Skeletal muscle satellite cell (primary cell): ENCODE data around the gene IGFBP1.
A peak's percentile ranks its signal among the peaks of the same experiment; 100 is the strongest.

ENCODE experiments used
- H3K27me3 ChIP-seq: 2 replicates; pipeline ENCODE4 v1.7.0; 2013; ENCODE audit warnings: low read length; ENCODE audit not compliant: control insufficient read depth, insufficient read depth
- H3K36me3 ChIP-seq: 2 replicates; pipeline ENCODE4 v1.7.0; 2013; ENCODE audit warnings: mild to moderate bottlenecking, control low read depth, low read length; ENCODE audit not compliant: insufficient read depth
- H3K4me1 ChIP-seq: 2 replicates; pipeline ENCODE4 v1.7.0; 2013; ENCODE audit warnings: low read length; ENCODE audit not compliant: control insufficient read depth, insufficient read depth
- H3K4me2 ChIP-seq: 2 replicates; pipeline ENCODE4 v1.7.0; 2013; ENCODE audit warnings: mild to moderate bottlenecking, low read length
- H3K4me3 ChIP-seq: 2 replicates; pipeline ENCODE4 v1.7.0; 2013; ENCODE audit warnings: low read length
- H3K9ac ChIP-seq: 2 replicates; pipeline ENCODE4 v1.7.0; 2013; ENCODE audit warnings: mild to moderate bottlenecking, low read depth, low read length, moderate library complexity
- H3K9me3 ChIP-seq: replicated peaks from 2 replicates; pipeline ENCODE4 v1.7.0; 2013; ENCODE audit warnings: mild to moderate bottlenecking, control low read depth, low read length

IGFBP1 gene

GRCh38 chr7:45914911-45915310, 26.6 kb downstream of the IGFBP1 start:
- no peaks in the 10 kb centered on the region for H3K27me3 ChIP-seq
- no peak overlapping the region for H3K4me3 ChIP-seq
- no peaks in the 10 kb centered on the region for H3K9me3 ChIP-seq
- peaks cover 10% of the 10 kb centered on the region for H3K4me1 ChIP-seq
- peaks cover 43% of the 10 kb centered on the region for H3K36me3 ChIP-seq
- no peak overlapping the region for H3K9ac ChIP-seq
- H3K4me2 ChIP-seq: no peak overlapping the region

- peaks cover 10% of the 10 kb centered on the region for H3K4me1 ChIP-seq
- H3K4me3 ChIP-seq: no peak overlapping the region
- peaks cover 43% of the 10 kb centered on the region for H3K36me3 ChIP-seq
- no peak overlapping the region for H3K4me2 ChIP-seq
- H3K27me3 ChIP-seq: no peaks in the 10 kb centered on the region
- H3K9me3 ChIP-seq: no peaks in the 10 kb centered on the region
- no peak overlapping the region for H3K9ac ChIP-seq
Measured at GRCh38 chr7:45915606-45916005, 27.3 kb downstream of the IGFBP1 start.

- Histone ChIP-seq H3K9me3 (no peaks in the 10 kb centered on the region), H3K4me2 (no peak overlapping the region), H3K4me3 (no peak overlapping the region), H3K9ac (no peak overlapping the region), H3K4me1 (peaks cover 18% of the 10 kb centered on the region), H3K36me3 (peaks cover 43% of the 10 kb centered on the region), H3K27me3 (no peaks in the 10 kb centered on the region)
Measured at GRCh38 chr7:45917064-45917463, 28.8 kb downstream of the IGFBP1 start.

GRCh38 chr7:45917658-45918057, 29.4 kb downstream of the IGFBP1 start:
- H3K9me3 ChIP-seq: no peaks in the 10 kb centered on the region
- peak overlapping the region; percentile 75 for H3K4me3 ChIP-seq
- no peaks in the 10 kb centered on the region for H3K27me3 ChIP-seq

GRCh38 chr7:45918556-45918955, 30.3 kb downstream of the IGFBP1 start:
- no peaks in the 10 kb centered on the region for H3K27me3 ChIP-seq
- H3K9me3 ChIP-seq: no peaks in the 10 kb centered on the region
- H3K4me2 ChIP-seq: peak overlapping the region; percentile 90
- H3K4me1 ChIP-seq: peaks cover 30% of the 10 kb centered on the region
- H3K9ac ChIP-seq: peak overlapping the region; percentile 79
- H3K36me3 ChIP-seq: peaks cover 30% of the 10 kb centered on the region
- peak overlapping the region; percentile 75 for H3K4me3 ChIP-seq

More at GRCh38 chr7:45917658-45918057, 29.4 kb downstream of the IGFBP1 start:
- Histone ChIP-seq H3K4me2 (peak overlapping the region; percentile 90), H3K9ac (peak overlapping the region; percentile 79), H3K36me3 (peaks cover 39% of the 10 kb centered on the region), H3K4me1 (peaks cover 22% of the 10 kb centered on the region)

- peak overlapping the region; percentile 79 for H3K9ac ChIP-seq
- peaks cover 28% of the 10 kb centered on the region for H3K36me3 ChIP-seq
- H3K4me1 ChIP-seq: peaks cover 38% of the 10 kb centered on the region
- no peaks in the 10 kb centered on the region for H3K9me3 ChIP-seq
- H3K4me2 ChIP-seq: peak overlapping the region; percentile 90
- H3K4me3 ChIP-seq: peak overlapping the region; percentile 75
- no peaks in the 10 kb centered on the region for H3K27me3 ChIP-seq
Measured at GRCh38 chr7:45919231-45919784, 31.0 kb downstream of the IGFBP1 start.

GRCh38 chr7:45919993-45920459, 31.7 kb downstream of the IGFBP1 start:
- Histone ChIP-seq H3K27me3 (no peaks in the 10 kb centered on the region), H3K4me1 (peaks cover 45% of the 10 kb centered on the region), H3K4me2 (peak overlapping the region; percentile 90), H3K36me3 (peaks cover 23% of the 10 kb centered on the region), H3K4me3 (peak overlapping the region; percentile 75), H3K9me3 (no peaks in the 10 kb centered on the region), H3K9ac (peak overlapping the region; percentile 79)

- Histone ChIP-seq H3K27me3 (no peaks in the 10 kb centered on the region), H3K4me1 (peaks cover 45% of the 10 kb centered on the region), H3K9me3 (no peaks in the 10 kb centered on the region), H3K4me2 (peak within 1 kb of the TSS; percentile 90), H3K36me3 (peaks cover 17% of the 10 kb centered on the region), H3K9ac (peak within 1 kb of the TSS; percentile 79), H3K4me3 (peak within 1 kb of the TSS; percentile 75)
Measured at GRCh38 chr7:45920502-45921380, 32.5 kb downstream of the IGFBP1 start, which contains the start of gene IGFBP3. TSS of gene IGFBP3 (minus strand) at chr7:45921272. CDS start at chr7:45921140, 132 bp downstream.

GRCh38 chr7:45921381-45921698, 33.1 kb downstream of the IGFBP1 start:
- Histone ChIP-seq H3K36me3 (peaks cover 11% of the 10 kb centered on the region), H3K4me1 (peaks cover 45% of the 10 kb centered on the region), H3K4me2 (peak overlapping the region; percentile 90), H3K9me3 (no peaks in the 10 kb centered on the region), H3K27me3 (no peaks in the 10 kb centered on the region), H3K4me3 (peak overlapping the region; percentile 75), H3K9ac (peak overlapping the region; percentile 39)

GRCh38 chr7:45921699-45922519, 33.6 kb downstream of the IGFBP1 start:
- H3K9me3 ChIP-seq: no peaks in the 10 kb centered on the region
- H3K4me3 ChIP-seq: peak overlapping the region; percentile 75
- H3K36me3 ChIP-seq: peaks cover 6% of the 10 kb centered on the region
- H3K4me1 ChIP-seq: peaks cover 45% of the 10 kb centered on the region
- H3K9ac ChIP-seq: peak overlapping the region; percentile 64
- peak overlapping the region; percentile 90 for H3K4me2 ChIP-seq
- H3K27me3 ChIP-seq: no peaks in the 10 kb centered on the region

- Histone ChIP-seq H3K4me1 (peaks cover 43% of the 10 kb centered on the region), H3K9ac (peak overlapping the region; percentile 64)
Measured at GRCh38 chr7:45922810-45923209, 34.5 kb downstream of the IGFBP1 start.

More at GRCh38 chr7:45922810-45923209, 34.5 kb downstream of the IGFBP1 start:
- H3K4me2 ChIP-seq: peak overlapping the region; percentile 90
- no peaks in the 10 kb centered on the region for H3K36me3 ChIP-seq
- H3K9me3 ChIP-seq: no peaks in the 10 kb centered on the region
- H3K4me3 ChIP-seq: peak overlapping the region; percentile 50
- no peaks in the 10 kb centered on the region for H3K27me3 ChIP-seq
